ENCODE measurements around the gene ACOT11. TPM values are rescaled to one million over a fixed set of nuclear protein-coding genes. Genes with fewer than 3 reads are reported as not detected.

Gene ACOT11
- total RNA-seq, 1 donor from 2014 or later = 3.1 TPM

- Mint-ChIP-seq H3K9me3 (peaks cover 6% of the 10 kb centered on the region), H3K4me1 (no peaks in the 10 kb centered on the region), H3K27me3 (ENCODE audit: low read depth) (no peaks in the 10 kb centered on the region), H3K36me3 (ENCODE audit: low read depth) (peaks cover 4% of the 10 kb centered on the region), H3K27ac (ENCODE audit: unreplicated experiment) (no peak overlapping the region), H3K4me3 (no peak overlapping the region)
- DNase-seq (ENCODE audit: low read depth, low spot score) = no peak
- TF ChIP-seq CTCF (conservative IDR thresholded peaks at IDR 0.05) = no peak
These were observed 8.1 kb downstream of the ACOT11 start for GRCh38 chr1:54556110-54556509.

- H3K9me3 Mint-ChIP-seq = peaks cover 6% of the 10 kb centered on the region
- no peaks in the 10 kb centered on the region for H3K4me1 Mint-ChIP-seq
- H3K36me3 Mint-ChIP-seq (ENCODE audit: low read depth) = peaks cover 4% of the 10 kb centered on the region
- DNase-seq (ENCODE audit: low read depth, low spot score) = no peak
- TF ChIP-seq CTCF (conservative IDR thresholded peaks at IDR 0.05) = no peak
- H3K27me3 Mint-ChIP-seq (ENCODE audit: low read depth) = no peaks in the 10 kb centered on the region
- no peak overlapping the region for H3K4me3 Mint-ChIP-seq
- H3K27ac Mint-ChIP-seq (ENCODE audit: unreplicated experiment) = no peak overlapping the region
These were observed 9.8 kb downstream of the ACOT11 start for GRCh38 chr1:54557671-54558355.

- peaks cover 6% of the 10 kb centered on the region for H3K9me3 Mint-ChIP-seq
- no peaks in the 10 kb centered on the region for H3K27me3 Mint-ChIP-seq (ENCODE audit: low read depth)
- no peak for TF ChIP-seq CTCF (conservative IDR thresholded peaks at IDR 0.05)
- peaks cover 4% of the 10 kb centered on the region for H3K36me3 Mint-ChIP-seq (ENCODE audit: low read depth)
- no peak for DNase-seq (ENCODE audit: low read depth, low spot score)
- no peak overlapping the region for H3K4me3 Mint-ChIP-seq
- H3K4me1 Mint-ChIP-seq = no peaks in the 10 kb centered on the region
- no peak overlapping the region for H3K27ac Mint-ChIP-seq (ENCODE audit: unreplicated experiment)
These were observed 10.5 kb downstream of the ACOT11 start for GRCh38 chr1:54558434-54559030.

- H3K27ac Mint-ChIP-seq (ENCODE audit: unreplicated experiment) = no peak overlapping the region
- H3K9me3 Mint-ChIP-seq = peaks cover 6% of the 10 kb centered on the region
- peaks cover 4% of the 10 kb centered on the region for H3K36me3 Mint-ChIP-seq (ENCODE audit: low read depth)
- no peak for DNase-seq (ENCODE audit: low read depth, low spot score)
- TF ChIP-seq CTCF (conservative IDR thresholded peaks at IDR 0.05) = no peak
- no peak overlapping the region for H3K4me3 Mint-ChIP-seq
- H3K27me3 Mint-ChIP-seq (ENCODE audit: low read depth) = no peaks in the 10 kb centered on the region
- H3K4me1 Mint-ChIP-seq = no peaks in the 10 kb centered on the region
These were observed 11.1 kb downstream of the ACOT11 start for GRCh38 chr1:54559111-54559548.

- Mint-ChIP-seq H3K9me3 (peaks cover 6% of the 10 kb centered on the region), H3K4me3 (no peak overlapping the region), H3K4me1 (no peaks in the 10 kb centered on the region), H3K27me3 (ENCODE audit: low read depth) (no peaks in the 10 kb centered on the region), H3K27ac (ENCODE audit: unreplicated experiment) (no peak overlapping the region), H3K36me3 (ENCODE audit: low read depth) (peaks cover 2% of the 10 kb centered on the region)
- TF ChIP-seq CTCF (conservative IDR thresholded peaks at IDR 0.05) = no peak
- DNase-seq (ENCODE audit: low read depth, low spot score) = no peak
These were observed 11.8 kb downstream of the ACOT11 start for GRCh38 chr1:54559771-54560231.
